Stimulated activated CD8-positive, alpha-beta memory T cell treated with anti-CD3 and anti-CD28 coated beads, Interleukin-15, amount 100 ng/mL, for 24 hours (primary cell): Measurements from ENCODE around the gene ITGB4.
"Not testable (repeated sequence)": the region's sequence is repeated elsewhere in the genome, so short reads cannot be mapped to it uniquely, and the experiment has no call there.

Source experiments
- DNase-seq: peaks from one replicate; pipeline ENCODE4 v3.0.0-alpha.2; 2020; ENCODE audit warnings: low read depth

ITGB4 gene

DNA sequence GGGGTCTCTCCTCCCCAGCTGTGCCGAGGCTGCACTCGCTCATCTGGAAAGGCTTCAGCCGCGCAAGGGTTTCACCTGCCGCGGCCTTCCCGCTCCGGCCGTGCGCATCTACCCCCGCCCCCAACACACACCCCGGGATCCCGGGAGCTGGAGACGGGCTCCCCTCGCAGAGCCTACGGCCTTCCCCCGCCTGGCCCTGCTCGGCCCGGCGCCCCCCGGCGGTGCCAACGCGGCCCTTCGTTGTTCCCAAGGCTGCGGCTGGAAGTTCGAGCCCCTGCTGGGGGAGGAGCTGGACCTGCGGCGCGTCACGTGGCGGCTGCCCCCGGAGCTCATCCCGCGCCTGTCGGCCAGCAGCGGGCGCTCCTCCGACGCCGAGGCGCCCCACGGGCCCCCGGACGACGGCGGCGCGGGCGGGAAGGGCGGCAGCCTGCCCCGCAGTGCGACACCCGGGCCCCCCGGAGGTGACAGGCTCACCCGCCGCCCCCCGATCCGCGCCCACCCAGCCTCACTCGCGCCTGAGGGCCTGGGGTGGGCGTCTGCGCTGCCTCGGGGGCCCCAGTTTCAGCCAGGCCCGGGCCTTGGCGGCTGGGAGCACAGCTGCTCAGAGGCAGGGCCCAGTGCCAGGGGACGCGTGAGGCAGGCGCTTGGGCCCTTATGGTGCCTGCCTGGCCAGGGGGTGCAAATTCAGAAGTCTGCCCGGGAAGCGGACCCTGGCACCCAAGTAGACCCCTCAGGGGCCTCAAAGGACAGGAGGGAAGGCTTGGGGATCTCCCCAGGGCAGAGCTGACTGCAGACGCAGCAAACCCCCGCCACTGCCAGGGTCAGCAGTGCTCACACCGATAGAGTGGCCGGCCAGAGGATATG is 32.5 kb downstream of the ITGB4 start:
- DNase-seq = peak; percentile 41

DNA sequence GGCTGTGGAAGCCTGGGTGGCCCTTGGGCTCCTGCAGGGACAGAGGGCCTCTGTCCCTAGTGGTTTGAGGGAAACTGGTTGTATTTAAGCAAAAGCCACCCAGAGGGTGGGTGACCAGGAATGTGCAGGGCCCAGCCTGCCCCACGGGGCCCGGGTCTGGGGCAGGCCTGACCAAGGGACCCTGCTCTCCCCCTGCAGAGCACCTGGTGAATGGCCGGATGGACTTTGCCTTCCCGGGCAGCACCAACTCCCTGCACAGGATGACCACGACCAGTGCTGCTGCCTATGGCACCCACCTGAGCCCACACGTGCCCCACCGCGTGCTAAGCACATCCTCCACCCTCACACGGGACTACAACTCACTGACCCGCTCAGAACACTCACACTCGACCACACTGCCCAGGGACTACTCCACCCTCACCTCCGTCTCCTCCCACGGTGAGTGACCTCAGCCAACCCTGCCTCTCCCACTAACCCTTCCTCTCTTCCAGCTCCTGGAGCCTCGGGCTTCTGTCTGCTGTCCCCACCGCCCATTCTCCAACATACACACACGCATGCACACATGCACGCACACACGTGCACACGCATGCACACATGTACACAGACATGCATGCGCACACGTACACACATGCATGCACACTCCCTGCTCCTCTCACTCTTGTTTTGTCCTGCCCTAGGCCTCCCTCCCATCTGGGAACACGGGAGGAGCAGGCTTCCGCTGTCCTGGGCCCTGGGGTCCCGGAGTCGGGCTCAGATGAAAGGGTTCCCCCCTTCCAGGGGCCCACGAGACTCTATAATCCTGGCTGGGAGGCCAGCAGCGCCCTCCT is 33.3 kb downstream of the ITGB4 start:
- DNase-seq = no peak

DNA sequence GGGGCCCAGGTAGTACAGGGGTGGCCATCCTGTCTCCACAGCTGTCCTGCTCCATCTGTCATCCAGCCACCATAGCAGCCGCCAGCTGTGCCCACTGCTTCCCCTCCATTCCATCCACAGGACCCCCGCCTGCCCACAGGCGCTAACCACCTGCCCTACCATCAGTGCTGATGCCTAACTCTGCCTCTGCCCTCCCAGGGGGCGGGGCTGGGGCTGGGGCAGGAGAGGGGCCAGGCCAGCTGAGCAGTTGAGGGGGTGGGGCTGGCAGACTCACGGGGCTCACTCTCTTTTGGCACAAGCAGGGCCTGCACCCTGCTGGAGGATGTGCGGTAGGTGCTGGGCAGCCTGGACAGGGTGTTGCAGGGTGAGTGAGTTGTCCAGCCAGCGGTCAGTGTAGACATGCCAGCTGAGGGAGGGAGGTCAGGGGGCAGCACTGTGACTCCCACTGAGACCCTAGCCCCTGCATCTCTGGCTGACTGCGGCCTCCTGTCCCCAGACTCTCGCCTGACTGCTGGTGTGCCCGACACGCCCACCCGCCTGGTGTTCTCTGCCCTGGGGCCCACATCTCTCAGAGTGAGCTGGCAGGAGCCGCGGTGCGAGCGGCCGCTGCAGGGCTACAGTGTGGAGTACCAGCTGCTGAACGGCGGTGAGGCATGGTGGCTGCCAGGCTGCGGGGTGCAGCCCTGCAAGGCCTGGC is 34.1 kb downstream of the ITGB4 start:
- DNase-seq = no peak

DNA sequence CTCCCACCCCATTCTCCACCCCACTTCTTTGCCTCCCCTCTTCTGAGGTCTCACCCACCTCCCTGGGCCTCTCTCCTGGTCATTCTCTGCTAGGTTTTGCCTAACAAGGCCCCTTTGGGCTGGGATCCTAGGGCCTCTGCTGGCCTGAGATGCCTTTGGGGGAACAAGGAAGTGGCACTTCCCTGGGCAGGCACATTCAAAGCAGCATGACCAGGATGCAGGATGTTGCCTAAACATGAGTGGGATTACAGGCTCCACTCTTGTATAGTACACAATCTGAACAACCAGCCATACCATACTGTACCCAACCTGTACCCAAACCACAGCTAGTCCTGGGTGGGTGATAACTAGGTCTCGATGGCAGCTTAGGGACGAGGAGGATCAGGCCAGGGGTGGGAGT is 34.7 kb downstream of the ITGB4 start:
- no peak for DNase-seq

DNA sequence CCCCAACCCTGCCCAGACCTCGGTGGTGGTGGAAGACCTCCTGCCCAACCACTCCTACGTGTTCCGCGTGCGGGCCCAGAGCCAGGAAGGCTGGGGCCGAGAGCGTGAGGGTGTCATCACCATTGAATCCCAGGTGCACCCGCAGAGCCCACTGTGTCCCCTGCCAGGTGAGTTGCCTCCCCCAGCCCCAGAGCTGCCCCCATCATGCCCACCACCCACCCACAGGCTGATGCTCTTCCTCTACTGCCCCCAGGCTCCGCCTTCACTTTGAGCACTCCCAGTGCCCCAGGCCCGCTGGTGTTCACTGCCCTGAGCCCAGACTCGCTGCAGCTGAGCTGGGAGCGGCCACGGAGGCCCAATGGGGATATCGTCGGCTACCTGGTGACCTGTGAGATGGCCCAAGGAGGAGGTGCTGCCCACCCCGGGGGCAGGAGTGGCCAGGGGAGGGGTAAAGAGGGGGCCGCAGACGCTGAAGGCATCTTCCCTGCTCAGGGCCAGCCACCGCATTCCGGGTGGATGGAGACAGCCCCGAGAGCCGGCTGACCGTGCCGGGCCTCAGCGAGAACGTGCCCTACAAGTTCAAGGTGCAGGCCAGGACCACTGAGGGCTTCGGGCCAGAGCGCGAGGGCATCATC is 35.3 kb downstream of the ITGB4 start:
- DNase-seq = no peak

DNA sequence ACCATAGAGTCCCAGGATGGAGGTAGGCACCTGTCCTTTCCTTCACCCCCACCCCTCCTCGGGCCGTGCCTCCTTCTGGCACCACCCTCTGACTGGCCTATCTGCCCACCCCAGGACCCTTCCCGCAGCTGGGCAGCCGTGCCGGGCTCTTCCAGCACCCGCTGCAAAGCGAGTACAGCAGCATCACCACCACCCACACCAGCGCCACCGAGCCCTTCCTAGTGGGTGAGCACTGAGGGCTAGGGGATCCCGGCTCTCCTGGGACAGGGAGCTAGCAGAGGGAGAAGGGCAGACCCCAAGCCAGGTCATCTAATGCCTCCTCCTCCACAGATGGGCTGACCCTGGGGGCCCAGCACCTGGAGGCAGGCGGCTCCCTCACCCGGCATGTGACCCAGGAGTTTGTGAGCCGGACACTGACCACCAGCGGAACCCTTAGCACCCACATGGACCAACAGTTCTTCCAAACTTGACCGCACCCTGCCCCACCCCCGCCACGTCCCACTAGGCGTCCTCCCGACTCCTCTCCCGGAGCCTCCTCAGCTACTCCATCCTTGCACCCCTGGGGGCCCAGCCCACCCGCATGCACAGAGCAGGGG is 35.9 kb downstream of the ITGB4 start:
- no peak for DNase-seq

DNA sequence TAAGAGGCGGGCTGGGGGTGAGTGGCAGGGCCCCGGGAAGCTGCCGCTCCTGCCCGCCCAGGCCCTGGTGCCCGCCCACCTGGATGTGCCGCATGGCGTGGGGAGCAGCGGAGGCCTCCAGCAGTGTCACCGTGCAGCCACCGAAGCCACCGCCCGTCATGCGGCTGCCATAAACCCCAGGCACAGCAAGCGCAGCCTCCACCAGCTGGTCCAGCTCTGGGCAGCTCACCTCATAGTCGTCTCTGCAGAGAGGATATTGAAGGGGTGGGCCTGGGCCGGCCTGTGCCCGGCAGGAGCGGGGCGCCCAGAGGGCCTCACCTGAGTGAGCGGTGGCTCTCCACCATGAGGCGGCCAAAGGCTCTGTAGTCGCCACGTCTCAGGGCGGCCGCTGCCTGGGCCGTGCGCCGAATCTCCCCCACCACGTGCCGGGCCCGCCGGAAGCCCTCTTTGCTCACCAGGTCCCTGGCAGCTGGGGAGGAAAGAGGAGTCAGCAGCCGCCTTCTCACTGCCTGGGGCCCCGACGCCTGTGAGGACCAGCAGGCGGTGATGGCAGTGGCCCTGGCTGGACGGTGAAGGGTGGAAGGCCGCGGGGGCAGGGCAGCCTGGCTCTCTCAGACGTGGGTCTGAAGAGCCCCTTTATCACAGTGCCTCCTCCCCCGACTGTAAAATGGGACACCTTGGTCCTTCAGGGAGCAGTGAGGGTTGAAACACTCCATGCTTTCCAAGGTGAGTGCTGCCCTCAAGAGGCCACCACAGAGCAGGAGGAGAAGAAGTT is 37.1 kb downstream of the ITGB4 start:
- DNase-seq = no peak

DNA sequence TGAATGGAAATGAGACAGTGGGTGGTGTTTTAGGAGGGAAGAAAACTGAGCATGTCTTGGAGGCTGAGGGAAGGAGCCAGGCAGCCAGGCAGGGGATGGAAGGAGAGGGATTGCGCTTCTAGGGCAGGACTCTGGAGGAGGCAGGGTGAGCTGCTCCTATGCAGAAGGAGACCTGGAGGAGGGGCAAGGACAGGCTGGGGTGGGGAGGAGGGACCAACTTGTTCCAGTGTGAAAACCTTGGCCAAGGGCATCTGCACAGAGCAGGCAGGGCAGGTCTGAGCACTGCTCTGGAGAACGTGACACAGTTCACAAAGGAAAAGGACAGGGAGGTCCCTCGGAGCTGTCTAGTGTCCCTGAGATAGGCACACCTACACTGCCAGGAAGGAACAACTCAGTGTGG is 38.2 kb downstream of the ITGB4 start:
- DNase-seq = no peak

DNA sequence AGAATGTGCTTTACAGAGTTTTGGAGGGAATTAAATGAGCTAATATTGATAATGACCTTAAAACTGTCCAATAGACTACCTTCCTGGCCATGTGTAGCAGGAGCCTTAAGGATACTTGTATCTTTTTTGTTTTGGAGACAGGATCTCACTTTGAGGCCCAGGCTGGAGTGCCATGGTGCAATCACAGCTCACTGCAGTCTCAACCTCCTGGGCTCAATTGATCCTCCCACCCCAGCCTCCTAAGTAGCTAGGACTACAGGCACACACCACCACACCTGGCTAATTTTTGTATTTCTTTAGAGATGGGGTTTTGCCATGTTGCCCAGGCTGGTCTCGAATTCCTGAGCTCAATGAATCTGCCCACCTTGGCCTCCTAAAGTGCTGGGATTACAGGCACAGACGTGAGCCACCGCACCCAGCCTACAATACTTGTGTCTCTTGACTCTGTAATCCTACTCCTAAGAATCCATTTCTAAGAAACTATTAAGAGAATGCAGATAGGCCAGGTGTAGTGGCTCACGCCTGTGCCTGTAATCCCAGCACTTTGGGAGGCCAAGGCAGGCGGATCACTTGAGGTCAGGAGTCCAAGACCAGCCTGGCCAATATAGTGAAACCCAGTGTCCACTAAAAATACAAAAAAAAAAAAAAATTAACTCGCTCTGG is 38.9 kb downstream of the ITGB4 start:
- not testable (repeated sequence) for DNase-seq

DNA sequence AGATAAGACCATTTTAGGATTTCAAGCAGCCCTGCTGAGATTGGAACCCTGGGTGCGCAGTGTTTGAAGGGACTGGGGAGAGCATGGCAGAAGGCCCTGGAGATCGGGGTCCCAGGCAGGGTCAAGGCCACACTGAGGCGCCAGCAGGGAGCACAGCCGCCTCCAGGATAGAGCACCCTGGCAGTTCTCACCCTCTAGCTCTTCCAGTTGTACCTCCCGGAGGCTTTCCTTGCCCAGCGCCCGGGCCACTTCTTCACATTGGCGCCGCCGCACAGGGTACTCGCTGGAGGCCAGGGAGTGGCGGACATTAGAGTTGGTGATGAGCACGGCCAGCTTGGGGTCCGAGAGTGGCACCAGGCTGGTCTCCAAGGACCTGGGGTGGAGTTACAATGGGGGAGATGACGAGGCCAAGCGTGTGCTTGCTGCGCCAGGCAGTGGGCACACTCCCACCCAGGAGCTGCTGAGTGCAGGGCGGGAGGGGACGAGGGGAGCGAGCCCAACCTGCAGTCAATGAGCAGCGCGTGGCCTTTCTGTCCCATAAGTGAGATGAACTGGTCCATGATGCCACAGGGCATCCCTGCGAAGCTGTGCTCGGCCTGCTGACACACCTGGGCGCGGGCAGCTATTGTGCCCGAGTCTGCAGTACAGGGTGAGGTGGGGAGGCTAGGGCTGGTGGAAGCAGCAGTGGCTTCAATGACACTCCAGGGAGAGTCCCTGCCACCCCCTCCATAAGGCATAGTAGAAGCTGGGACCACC is 41.4 kb downstream of the ITGB4 start:
- no peak for DNase-seq

DNA sequence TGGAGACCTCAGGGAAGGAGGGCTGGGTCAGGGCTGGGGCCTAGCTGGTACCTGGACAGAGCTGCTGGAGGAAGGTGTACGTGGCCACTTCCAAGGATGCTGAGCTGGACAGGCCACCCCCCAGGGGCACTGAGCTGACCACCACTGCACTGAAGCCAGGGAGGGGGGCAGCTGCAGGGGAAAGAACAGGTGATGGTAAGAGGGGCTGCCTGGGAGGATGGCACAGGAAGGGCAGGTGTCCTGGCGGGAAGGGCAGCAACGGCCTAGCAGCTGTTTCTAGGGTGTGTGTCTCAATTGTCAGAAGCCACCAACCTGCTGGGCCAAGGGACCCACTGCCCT is 42.0 kb downstream of the ITGB4 start:
- DNase-seq = no peak

DNA sequence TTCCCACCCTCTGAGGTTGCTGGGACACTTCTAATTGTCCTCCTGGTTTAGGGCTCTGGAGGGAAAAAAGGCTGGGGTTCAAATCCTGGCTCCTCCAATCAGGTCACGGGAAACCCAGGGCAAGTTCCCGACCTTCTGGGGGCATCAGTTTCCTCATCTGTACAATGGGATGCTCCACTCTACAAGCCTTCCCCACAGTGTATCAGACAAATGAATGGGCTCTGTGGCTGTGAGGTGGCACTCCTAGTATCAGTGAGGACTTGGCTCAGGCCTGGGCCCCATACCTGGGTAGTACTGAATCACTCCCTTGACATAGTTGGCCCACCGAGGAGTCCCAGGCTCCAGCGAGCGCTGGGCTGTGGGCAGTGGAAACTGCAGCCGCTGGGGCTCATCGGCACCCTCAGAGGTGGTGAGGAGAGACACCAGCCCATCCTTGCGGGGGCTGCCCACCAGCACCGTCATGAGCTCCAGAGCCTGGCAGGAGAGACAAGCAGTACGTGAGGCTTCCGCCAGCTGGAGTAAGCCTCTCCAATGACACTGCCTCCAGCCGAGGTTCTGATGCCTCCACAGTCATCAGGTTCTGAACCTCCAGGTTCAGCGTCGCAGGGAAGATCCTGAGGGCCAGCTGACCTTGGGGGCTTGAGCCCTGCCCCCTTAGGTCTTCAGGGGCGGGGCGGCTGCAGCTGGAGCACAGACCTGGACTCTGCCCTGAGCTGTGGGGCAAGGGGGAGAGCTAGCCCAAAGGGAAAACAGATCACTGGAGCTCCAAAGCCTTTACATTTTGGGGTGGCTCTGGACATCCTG is 42.6 kb downstream of the ITGB4 start:
- no peak for DNase-seq

DNA sequence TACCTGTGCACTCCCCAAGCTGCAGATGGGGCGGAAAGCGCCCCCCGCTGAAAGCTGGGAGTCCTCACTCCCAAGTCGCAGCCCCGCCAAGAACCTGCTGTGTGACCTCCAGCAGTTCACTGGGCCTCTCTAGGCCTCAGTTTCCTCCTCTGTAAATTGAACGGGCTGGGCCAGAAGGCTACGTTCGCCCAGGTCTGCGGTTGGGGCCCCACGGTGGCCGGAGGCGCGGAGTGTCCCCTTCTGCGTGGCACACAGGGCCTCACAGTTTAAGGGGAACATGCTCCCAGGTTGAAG is 43.1 kb downstream of the ITGB4 start:
- DNase-seq = no peak

DNA sequence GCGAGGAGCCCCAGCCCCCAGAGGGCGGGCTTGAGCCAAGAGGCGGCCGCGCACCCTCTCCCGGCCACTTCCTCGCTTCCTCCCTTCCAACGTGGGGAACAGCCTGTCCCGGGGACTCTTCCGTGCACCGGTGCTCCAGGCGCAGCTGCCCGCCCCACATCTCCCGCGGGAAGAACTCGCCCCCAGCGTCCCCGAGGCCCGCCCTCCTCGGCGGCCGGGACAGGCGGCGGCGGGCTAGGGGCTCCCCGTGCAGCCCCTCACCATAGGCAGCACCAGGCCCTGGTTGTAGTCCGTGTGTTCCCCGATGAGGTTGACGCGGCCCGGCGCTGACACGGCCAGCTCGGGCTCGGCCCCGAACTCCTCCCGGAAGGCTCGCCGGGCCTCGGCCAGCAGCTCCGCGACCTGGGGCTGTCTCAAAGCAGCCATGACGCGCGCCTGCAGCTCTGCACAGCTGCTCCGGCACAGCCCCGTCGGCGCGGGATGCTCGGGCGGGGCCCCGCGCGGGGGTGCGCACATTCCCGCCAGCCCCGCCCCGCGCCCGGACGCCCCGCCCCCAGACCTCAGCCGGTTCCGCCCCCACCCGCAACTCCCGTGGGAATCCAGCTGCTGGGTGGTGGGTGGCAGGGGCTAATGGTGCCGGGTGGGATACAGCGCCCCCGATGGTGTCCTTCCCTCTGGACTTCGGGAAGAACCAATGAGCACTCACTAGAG is 43.6 kb downstream of the ITGB4 start, which contains the start of gene GALK1:
TSS of gene GALK1 (minus strand) at position 482 of the 711 bp plus-strand sequence. CDS start at position 426, 56 bp downstream.
- no peak for DNase-seq

DNA sequence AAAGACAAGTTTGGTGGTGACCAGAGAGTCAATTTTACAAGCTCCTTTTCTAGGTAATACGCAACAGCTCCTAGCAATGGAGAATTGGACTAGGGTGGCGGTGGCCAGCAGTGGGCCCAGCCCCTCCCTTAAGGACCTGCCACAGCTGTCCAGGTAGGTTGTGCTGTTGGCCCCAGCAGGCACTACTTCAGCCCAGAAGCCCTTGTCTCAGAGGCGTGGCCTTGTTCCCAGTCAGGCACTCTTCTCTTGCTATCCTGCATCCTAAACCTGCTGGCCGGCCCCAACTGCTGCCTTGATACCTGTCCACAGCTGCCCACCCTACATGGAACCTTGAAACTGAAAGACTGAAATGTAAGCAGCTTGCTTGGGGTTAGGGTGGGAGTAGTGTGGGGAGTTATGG is 44.7 kb downstream of the ITGB4 start:
- DNase-seq = no peak

DNA sequence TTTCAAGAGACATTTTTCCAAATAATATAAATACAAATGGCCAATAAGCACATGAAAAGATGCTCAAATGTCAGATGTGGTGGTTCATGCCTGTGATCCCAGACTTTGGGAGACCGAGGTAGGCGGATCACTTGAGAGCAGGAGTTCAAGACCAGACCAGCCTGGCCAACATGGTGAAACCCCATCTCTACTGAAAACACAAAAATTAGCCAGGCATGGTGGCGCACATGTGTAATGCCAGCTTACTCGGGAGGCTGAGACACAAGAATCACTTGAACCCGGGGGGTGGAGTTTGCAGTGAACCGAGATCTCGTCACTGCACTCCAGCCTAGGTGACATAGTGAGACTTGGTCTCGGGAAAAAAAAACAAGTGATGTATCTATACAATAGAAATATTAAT is 46.6 kb downstream of the ITGB4 start:
- no peak for DNase-seq

DNA sequence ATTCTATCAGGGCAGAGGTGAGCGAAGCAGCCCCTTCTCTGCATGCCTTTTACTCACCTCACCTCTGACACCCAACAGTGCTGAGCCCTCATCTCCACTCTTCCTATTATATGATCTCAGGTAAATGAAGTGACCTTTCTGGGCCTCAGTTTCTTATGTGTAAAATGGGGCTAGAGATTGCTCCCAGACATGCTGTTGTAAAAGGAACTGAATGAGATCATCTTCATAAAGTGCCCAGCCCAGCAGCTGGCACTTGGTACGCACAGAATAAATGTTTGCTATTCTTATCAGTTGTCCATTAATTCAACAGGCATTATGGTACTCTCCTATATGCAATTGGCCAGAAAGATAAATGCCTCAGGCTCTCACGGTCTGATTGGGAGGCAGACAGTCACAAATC is 48.3 kb downstream of the ITGB4 start:
- no peak for DNase-seq
